GM21825 (cell line): Measurements from ENCODE around the gene ATL1.
A peak's percentile ranks its signal among the peaks of the same experiment; 100 is the strongest.
"Not testable (repeated sequence)": the region's sequence is repeated elsewhere in the genome, so short reads cannot be mapped to it uniquely, and the experiment has no call there.

Source experiments
- ATAC-seq: cut with Tn5 transposase; IDR thresholded peaks from one replicate; pipeline ENCODE4 v1.9.1; 2021; ENCODE audit warnings: mild to moderate bottlenecking, moderate library complexity; ENCODE audit not compliant: unreplicated experiment

Gene ATL1

DNA sequence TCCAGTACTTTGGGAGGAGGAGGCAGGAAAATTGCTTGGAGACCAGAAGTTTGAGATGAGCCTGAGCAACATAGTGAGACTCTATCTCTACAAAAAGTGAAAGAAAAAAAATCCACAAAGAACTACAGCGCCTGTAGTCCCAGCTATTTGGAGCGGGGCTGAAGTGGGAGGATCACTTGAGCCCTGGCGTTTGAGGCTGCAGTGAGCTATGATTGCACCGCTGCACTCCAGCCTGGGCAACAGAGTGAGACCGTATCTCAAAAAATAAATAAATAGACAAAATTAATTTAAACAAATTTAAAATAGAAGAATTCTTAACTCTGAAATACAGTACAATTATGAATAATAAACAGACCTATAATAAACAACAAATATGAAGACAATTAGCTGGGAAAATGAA is 40.9 kb downstream of the ATL1 start:
- ATAC-seq: no peak

DNA sequence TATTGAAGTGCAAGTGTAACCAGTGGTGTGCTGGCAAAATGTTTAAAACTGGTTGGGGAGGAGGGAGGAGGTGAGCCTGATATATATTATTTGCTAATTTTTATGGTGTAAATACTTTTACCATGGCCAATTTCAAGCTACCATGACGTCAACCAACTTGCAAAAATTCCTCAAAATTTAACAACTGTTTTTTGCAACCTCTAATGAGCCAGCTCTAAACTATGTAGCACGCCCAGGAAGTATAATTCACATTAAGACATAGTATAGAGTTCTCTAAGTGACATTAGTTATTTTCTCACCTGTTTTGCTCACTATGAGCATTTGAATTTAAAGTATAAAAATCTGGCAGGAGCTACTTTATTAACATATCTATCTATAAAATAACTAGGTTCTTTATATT is 41.4 kb downstream of the ATL1 start:
- no peak for ATAC-seq

DNA sequence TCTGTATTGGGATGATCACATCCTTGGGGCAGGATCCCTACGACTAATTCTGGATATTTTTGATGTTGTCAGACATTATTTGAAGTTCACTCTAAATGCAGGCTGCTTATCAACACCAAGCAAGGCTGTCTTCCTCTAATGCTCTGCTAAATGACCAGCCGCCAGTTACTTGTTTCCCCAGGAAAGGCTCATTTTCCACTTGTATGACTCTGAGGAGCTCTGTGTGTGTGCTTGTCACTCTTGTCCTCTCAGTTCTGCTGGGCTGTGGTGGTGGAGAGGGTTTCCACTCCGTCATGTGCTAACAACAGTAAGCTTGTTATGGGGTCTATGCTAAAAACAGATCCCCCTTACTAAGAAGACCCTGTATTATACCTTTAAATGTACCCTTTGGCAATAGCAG is 42.1 kb downstream of the ATL1 start:
- ATAC-seq: no peak

DNA sequence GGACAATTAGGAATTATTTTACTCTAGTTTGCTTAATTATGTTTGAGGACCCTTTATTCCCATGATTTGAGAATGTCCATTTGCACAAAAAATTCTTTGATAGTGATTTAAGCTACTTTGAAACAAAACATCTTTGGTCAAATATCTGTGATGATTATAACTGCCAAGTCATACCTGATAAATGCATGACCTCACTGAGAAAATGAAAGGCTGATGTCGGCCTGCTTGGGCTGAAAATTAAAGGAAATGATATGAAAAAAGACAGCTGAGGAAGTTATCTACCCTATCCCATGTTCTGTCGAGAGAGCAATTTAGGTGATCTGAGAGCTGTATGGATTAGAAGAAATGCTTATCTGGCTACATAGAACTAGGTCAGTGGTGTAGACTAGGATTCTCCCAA is 43.6 kb downstream of the ATL1 start:
- no peak for ATAC-seq

DNA sequence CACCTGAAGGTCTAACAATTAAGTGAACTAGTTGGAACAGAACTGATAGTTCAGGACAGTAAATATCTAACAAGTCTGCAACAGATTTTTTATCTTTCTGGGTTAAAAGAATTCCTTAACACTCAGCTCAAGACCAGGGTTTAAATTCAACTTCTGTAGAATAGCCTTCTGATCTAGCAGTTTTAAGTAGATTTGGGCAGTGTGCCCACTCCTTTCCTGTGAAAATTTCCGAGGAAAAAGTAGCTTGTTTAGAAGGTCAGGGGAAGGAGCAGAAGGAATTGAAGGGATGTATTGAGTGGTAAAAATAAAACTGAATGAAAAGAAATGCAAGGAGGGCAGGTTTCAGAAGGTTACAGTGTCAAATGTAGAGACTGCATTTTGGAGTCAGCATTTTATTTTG is 45.8 kb downstream of the ATL1 start:
- no peak for ATAC-seq

DNA sequence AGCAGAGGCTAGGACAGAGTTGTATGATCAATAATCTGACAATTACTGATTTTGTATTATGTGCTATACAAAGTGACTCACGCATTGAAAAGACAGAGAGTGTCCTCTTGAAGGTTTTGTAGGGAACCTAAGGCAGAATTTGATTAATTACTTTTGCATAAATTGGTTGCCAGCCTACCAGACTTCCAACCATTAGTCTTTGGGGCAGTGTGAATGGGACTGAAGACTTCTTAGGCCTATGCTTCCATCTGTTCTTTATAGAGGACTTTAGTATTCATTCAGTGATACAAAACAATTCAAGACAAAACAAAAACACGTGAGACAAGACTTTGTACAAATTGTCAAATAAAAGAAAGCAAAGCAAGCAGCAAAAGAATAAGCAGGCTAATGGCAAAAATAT is 46.5 kb downstream of the ATL1 start:
- no peak for ATAC-seq

DNA sequence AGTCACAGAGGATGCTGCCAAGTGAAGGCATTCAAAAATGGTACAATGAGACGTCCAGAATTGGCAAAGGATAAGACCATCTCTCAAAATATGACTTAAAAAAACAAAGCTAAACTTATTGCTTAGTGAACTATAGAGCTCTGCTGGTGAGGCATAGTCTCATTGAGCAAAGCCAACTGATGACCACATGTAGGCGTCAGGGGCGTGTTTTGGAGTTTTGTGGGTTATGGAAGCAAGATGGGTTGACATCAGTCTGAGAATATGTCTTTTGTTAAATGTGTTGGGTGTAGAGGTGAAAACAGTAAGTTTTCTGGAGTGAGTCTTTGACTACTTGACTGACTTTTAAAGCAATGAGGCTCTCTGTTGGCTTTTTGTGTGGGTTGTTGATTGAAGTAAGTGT is 47.2 kb downstream of the ATL1 start:
- ATAC-seq: no peak

DNA sequence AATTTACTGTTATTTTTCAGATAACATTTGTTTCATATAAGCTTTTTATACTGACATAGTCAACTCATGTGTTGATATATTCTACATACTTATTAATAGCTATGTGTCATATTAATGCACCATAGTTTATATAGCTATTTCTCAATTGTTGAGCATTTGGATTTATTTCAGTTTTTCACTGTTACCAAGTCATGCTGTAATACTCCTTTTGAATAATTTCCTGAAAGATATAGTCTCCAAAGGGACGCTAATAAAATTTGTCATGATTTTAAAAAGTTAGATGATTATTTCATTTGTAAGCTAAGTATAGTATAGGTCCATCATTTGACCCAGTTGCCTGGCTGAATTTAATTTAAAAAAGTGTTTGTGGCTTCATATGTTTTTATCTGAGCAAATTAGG is 47.8 kb downstream of the ATL1 start:
- no peak for ATAC-seq

DNA sequence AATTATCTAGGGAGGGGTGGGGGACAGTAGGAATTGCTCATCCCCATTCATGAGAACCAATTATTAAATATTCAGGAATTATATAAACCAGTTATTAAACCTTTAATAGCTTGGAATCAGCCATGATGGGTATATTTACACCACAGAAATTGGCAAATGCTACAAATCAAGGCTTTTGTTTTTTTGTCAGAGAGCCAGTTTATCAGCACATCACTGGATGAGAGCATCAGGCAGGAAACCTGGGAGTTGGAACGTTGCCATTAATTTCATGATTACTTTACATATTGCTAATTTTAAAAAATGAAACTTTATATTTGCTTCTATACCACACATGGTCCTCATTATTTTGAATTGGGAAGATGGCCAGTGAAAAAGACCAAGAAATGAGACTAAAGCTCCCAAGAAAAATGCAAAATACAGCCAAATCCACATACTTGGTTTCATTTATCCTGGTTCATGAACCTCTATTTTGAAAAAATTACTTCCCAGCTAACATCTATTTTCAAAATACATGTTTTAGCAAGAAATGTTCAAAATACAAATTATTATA is 48.4 kb downstream of the ATL1 start:
- ATAC-seq: no peak

DNA sequence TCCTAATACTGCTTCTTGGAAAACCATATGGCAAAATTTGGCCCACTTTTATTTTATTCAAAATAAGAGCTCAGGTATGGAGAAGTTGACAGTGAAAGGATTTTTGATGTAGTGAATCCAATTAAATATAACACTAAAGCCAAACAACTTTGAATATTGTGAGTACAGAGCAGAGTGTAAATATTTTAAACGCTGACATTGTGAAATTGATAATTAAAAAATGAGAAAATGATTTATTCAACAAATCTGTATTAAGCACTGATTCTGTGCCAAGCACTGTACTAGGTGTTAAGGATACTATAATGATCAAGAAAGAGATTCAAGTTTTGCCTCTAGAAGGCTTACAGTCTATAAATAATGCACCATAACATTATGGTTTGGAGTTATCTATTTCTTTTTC is 50.5 kb downstream of the ATL1 start:
- no peak for ATAC-seq

DNA sequence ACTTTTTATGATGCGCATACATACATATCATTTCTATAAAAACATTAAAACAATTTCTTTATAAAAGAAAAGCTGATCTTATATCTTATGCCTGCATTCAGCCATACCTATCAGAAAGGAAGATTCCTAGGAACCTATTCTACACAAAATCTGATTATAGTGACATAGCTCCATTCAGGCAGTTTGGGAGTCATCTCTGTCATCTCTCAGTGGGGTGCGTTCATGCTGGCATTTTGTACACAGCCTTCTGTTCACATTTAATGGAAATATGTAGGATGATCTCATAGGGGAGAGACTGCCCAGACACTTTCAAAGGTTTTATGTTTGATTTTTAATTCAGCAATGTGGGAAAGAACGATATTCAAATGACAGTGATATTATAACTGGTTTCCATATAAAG is 52.9 kb downstream of the ATL1 start:
- no peak for ATAC-seq

DNA sequence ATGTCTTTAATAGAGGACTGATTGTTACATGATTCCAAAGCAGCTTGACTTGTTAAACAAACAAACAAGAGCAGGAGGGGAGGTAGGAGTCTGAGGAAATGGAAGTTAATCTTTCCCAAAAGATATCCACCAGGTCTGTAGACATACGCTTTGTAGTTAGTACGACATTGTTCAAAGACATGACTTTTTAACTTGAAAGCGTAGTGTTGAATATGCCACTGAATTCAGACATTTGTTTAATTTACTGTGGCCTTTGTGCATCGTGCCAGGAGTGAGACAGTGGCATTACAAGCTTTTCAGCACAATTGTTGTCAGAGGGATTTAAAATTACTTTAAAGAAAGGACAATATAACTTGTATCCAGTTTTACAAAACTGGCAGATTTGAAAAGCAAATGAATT is 55.1 kb downstream of the ATL1 start:
- ATAC-seq: no peak

DNA sequence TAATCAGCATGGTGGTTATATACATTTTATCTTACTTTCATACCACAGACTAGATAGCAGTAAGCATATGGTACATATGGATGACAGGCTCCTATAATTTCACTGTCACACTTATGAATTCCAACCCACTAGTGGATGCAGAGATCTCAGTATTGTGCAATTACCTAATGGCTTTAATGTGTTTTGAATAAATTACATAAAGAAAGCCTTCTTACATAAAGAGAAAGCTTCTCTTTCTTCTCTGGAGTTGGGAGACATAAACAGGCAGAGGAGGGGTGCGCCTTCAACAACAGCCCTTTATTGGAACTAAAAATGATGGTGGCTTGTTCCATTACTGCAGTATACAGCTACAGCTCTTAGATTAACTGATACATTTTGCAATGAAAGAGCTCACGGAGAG is 55.6 kb downstream of the ATL1 start:
- no peak for ATAC-seq

DNA sequence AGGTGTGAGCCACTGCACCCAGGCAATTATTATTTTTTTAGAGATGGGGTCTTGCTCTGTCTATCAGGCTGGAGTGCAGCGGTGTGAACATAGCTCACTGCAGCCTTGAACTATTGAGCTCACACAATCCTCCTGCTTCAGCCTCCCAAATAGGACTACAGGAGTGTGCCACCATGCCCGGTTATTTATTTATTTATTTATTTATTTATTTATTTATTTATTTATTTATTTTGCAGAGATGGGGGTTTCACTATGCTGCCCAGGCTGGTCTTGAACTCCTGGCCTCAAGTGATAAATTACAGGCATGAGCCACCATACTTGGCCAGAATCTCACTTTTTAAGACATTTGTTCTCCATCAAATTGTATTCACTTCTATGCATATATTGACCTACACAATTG is 56.3 kb downstream of the ATL1 start:
- no peak for ATAC-seq

DNA sequence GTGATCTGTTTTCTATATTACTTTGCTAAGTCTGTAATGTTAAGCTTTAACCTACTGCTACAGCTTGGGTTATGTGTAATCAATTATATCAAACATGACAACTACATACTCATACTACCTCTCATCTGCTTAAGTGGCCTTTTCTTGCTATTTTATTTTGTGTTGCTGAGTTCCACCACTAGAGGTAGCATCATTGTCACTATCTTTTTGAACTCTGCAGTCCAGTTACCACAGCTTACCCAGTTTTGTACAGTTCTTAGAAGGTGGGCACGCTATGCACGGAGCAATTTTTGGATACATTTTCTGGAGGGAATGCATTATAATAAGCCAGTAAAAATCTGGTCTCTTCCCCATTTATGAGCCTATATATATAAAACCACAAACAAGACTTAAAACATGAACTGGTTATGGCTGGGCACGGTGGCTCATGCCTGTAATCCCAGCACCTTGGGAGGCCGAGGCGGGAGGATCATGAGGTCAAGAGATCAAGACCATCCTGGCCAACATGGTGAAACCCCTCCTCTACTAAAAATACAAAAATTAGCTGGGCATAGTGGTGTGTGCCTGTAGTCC is 59.7 kb downstream of the ATL1 start:
- no peak for ATAC-seq

DNA sequence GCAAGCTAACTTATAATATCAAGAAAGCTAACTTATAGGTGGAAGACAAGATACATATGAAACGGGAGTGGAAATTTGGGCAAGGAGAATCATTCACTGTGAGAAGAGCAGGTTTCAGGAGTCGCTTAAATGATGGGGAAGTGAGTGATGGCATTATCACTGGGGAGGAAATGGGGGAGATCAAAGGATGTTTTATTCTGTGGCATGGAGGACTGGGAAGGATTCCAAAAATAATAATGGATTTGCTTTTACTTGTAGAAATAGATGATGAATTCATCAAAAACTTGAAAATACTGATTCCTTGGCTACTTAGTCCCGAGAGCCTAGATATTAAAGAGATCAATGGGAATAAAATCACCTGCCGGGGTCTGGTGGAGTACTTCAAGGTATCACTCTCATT is 60.4 kb downstream of the ATL1 start:
- no peak for ATAC-seq

DNA sequence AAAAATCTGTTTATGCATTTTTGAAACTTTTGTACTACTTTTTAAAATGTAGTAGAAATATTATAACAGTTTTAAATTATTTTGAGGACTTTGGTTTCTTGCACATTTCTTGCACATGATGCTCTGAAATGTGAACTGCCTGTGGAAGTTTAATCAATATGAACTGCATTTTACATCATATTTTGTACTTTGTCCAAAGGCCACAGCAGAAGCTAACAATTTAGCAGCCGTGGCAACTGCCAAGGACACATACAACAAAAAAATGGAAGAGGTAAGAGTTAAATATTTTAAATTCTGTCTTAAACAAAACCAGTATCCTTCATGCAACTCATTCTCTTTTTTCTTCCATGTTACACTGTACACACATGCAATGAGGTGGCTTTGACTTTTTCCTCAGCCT is 63.0 kb downstream of the ATL1 start:
- no peak for ATAC-seq

DNA sequence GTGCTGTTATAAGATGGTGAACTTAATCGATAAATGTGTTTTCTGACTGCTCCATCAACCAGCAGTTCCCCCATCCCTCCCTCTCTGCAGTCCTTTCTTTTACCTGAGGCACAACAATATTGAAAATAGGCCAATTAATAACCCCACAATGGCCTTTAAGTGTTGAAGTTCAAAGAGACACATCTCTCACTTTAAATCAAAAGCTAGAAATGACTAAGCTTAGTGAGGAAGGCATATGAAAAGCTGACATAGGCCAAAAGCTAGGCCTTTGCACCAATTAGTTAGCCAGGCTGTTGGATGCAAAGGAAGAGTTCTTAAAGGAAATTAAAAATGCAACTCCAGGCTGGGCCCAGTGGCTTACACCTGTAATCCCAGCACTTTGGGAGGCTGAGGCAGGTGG is 64.5 kb downstream of the ATL1 start:
- no peak for ATAC-seq

DNA sequence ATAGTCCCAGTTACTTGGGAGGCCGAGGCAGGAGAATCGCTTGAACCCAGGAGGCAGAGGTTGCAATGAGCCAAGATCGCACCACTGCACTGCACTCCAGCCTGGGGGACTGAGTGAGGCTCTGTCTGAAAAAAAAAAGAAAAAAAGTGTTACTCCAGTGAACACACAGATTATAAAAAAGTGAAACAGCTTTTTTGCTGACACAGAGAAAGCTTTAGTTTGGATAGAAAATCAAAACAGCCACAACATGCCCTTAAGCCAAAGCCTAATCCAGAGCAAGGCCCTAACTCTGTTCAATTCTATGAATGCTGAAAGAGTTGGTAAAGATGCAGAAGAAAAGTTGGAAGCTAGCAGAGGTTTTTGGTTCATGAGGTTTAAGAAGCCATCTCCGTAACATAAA is 65.0 kb downstream of the ATL1 start:
- ATAC-seq: not testable (repeated sequence)

DNA sequence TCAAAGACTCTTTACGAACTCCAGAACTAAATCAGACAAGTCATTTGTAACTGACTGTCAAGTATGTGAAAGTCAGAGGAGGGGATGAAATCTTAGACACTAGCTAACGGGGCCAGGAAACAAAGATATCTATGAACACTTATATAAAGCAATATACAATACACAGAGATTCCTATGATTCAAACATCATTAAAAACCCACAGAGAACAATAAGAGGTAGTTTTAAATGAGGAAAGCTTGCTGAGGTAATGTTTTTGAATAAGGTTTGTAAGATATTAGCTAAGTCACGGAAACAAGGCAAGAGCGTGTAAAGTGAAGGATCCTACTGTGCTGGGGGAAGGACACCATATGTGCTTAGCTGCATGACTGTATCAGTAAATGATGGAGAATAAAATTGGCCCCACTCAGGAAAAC is 71.5 kb downstream of the ATL1 start:
- ATAC-seq: no peak

DNA sequence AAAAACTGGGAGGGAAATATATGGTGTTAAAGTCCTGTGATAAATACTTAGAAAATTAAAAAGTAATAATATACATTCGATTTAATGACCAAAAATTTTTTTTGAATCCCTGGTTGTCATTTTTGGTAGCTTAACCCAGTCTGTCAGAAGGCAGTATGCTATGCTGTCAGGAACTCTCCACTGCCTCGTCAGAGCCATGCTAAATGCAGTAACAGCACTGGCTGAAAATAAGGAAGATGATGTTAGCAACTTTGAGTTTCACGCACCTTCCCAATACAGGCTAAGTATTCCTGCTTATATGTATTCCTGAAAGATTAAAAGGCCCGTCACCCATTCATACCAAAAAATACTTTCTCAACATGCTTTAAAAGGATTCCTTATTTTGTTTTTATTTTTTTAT is 74.0 kb downstream of the ATL1 start:
- ATAC-seq: no peak

DNA sequence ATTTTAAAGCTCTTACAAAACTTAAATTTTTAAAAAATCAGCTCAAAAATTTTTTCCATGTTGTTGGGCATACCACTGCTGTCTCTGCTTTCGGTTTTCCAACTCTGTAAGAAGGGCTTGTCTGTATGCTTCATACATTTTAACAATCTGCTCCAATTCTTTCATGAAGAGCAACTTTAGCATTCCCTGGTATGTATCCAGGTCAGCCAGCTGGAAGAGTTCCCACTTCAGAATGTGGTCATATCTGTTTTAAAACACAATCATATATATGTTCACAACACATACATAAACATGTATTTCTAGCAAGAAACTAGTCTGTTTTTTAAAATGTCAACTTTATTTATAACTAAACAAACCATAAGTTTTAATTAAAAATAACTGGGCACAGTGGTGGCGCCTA is 75.2 kb downstream of the ATL1 start:
- no peak for ATAC-seq

DNA sequence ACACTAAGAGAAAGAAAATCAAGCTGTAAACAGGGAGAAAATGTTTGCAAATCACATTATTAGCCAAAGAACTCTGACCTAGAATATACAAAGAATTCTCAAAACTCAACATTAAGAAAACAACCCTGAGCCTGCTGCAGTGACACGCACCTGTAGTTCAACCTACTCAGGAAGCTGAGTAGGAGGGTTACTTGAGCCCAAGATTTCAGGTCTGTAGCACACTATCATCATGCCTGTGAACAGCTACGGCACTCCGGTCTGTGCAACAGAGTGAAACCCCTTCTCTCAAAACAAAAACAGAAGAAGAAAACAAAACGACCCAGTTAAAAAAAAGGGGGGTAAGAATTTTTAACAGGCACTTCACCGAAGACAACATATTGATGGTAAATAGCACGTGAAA is 87.3 kb downstream of the ATL1 start:
- ATAC-seq: peak; percentile 92

DNA sequence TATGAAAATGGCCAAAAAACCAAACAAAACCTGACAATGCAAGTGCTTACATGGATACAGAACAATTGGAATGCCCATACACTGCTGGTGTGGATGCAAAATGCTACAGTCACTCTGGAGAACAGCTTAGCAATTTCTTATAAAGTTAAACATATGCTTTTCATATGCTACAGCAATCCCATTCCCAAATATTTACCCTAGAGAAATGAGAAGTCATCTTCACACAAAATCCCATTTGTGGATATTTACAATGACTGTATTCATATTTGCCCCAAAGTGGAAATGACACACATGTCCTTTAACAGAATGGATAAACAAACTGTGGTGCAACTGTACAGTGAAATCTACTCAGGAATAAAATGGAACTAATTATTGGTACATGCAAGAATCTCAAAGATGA is 87.8 kb downstream of the ATL1 start:
- ATAC-seq: peak; percentile 26
